Activated CD8-positive, alpha-beta memory T cell treated with anti-CD3 and anti-CD28 coated beads for 24 hours (primary cell): ENCODE results near the gene MYO16.
"Not testable (repeated sequence)": the region's sequence is repeated elsewhere in the genome, so short reads cannot be mapped to it uniquely, and the experiment has no call there.

Source experiments
- DNase-seq: peaks from one replicate; pipeline ENCODE4 v3.0.0-alpha.2; 2020

MYO16 gene

GRCh38 chr13:108747843-108748242, 118.4 kb downstream of the MYO16 start:
- no peak for DNase-seq

- DNase-seq, result no peak
Observed at GRCh38 chr13:108752276-108752675, 122.9 kb downstream of the MYO16 start.

DNA sequence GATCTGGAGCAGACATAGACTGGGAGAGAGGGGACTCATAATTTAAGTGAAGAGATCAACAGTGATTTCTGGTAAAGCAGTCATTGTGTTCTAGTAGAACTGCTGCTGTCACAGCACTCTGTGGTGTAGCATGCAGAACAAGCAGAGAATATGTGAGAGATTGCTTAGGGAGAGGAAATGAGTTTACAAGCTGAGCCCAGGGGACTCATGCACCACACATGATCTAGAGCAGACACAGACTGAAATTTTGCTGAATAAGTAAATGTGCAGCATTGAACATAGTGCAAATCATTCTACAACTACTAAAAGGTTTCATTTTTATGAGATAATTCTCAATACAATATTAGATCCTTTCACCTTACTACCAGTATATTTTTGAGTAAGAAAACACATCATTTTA, 125.7 kb downstream of the MYO16 start:
- DNase-seq, result no peak

DNA sequence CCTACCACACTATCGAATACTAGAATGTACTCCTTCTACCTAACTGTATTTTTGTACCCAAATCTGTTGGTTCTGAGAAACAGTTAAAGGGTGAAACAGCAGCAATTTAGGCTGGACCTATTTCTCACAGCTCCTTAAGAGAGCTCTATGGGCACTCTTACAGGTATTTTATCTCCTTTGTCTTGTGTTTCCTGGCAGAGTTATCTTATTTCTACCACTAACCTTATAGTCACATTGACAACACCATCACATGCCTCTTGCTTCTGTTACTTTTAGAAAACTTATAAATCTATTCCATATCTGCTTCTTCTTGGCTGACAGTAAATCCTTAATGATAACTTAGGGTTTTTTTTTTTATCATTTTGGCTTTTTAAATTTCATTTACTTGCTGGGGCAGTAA, 130.7 kb downstream of the MYO16 start:
- DNase-seq, result no peak

DNA sequence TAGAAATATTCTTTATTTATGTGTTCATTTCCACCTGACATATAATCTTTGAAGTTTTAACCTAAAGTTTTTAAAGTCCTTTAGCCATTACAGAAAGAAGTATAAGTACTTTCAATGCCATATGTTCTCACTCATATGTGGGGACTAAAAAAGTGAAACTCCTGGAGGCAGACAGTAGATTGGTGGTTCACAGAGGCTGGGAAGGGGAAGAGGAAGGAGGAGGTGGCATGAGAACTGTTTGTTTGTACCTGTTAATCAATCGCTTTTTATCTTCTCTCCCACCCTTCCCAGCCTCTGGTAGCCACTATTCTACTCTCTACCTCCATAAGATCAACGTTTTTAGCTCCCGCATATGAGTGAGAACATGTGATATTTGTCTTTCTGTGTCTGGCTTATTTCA, 131.1 kb downstream of the MYO16 start:
- no peak for DNase-seq

DNA sequence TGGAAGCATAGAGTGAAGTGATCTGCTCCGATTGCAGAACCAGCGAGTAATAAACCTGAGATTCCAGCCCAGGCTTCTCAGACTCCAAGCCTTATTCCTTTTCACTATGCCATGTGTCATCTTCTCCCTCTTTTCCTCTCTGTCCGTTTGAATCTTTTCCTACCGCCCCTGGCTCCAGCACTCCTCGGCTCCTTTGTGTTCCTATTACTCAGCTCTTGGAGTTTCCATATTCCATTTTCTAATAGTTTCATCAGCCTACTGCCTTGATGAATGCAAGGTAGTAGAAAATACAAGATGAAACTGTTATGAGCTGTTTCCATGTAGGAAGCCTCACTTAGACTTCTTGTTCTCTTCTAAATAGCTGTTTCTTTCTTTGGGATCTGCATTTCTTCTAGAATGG, 138.6 kb downstream of the MYO16 start:
- no peak for DNase-seq

- no peak for DNase-seq
Observed at GRCh38 chr13:108769213-108770070, 140.0 kb downstream of the MYO16 start.

DNA sequence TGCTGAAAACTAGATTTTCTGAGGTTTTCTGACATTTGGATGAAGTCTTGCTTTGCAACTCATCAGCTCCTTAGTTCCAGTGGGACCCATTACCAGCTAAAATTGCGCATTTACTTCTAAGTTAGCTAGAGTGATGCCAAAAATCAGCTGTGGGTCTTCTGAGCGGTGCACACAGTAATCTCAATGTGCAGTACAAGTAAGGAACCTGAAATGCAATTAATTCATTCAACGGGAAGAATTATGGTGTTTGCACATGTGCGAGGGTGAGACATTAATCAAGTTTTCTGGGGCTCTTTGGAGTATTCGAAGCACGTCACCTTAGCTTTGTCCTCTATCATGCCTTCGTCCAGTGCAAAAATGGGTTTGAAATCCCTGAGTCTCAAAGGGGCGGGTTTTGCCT, 146.2 kb downstream of the MYO16 start:
- DNase-seq, result no peak

DNA sequence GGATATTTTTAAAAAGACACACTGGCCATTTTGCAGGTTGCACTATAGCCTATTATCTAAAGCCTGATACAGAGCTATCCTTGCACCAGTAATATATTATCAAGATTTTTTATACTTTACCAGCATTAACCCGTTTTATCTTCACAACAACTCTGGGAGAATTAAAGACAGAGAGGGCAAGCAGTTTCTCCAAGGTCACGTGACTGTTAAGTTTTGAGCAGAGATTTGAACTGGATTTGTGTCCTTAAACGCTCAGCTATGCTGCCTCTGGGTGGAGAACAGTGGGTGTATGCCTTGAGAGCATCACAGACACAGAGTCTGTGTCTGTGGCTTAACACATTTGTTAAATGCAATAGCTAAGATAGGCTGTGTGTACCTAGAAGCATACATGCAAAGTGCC, 147.2 kb downstream of the MYO16 start:
- DNase-seq, result no peak

DNA sequence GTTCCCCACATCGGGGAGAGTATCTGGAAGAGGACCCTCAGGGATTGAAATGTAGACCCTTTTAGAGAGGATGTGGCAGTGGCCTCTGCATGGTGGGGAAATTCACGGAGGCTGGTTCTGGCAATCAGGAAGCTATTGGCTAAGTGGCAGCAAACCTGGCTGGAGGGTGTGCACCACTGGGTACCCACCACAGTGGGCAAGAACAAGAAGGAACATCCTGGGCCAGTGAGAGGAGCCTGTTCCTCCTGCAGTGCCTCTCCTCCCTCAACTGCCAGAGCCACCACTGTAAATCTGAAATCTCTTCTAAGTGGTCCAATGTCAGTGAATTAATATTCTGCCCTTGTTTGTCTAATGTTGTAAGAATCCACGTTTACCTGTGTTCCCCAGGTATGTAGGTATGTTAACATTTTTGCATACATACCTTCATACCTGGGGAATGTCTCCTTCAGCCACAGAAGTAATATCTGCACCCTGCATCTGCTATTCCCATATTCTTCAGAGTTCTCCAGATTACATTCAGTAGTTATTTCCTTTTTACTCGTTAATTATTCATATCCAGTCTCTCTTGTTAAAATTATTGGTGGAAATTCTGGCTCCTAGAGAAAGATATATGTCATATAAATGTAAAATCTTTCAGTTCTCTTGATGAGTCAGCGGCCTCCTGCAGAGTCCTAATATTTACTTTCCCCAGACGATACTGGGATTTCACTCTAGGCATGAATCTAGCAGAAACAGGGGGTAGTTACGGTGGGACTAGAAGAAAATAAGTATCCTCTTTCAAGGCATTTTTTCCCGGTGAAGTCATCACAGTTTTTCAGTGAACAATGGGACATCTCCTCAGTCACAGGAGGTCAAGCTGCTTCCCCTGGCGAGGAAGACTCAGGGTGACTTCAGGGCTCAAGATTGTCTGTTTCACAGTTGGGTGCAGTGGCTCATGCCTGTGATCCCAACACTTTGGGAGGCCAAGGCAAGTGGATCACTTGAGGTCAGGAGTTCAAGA, 148.3 kb downstream of the MYO16 start:
- DNase-seq, result no peak

GRCh38 chr13:108779308-108779707, 149.9 kb downstream of the MYO16 start:
- DNase-seq, result no peak

DNA sequence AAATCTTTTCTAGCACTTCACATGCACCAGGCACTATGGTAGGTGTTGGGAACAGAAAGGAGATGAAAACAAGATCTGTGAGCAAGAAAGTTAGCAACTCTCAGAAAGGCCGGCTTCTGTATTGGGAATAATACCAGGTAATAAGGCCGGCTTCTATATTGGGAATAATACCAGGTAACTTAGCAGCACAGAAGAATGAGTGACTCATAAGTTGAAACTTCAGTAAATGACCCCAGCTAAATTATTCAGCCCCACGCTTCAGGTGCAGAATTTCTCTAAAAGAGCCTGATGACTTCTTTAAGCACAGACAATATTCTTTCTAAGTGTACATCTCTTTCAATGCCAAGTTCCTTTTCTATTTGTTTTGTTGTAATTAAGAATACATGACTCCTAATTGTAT, 151.3 kb downstream of the MYO16 start:
- no peak for DNase-seq

DNA sequence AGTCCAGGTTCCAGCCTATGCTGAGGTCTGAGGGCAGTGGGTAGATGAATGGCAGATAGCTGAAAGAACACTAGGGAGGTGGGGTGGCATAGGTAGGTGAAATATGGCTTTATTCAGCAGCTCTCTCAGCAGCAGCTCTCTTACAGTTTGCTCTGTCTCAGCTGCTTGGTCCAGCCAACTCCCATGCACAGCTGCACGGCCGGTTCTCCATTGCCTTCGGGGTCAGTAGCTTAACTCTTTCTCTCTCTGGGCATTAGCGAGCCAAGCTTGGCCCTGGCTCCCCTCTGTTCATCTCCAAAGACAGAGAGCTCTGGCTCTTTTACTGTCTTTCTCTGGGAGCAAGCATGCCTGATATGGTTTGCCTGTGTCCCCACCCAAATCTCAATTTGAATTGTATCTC, 151.9 kb downstream of the MYO16 start:
- DNase-seq, result no peak

DNA sequence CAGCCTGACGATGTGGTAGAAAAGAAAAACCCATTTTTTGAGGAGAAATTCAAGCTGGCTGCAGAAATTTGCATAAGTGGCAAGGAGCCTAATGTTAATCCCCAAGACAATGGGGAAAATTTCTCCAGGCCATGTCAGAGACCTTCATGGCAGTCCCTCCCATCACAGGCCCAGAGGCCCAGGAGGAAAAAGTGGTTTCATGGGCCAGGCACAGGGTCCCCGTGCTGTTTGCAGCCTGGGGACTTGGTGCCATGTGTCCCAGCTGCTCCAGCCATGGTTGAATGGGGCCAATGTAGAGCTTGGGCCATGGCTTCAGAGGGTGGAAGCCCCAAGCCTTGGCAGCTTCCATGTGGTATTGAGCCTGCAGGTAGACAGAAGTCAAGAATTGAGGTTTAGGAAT, 153.1 kb downstream of the MYO16 start:
- DNase-seq, result not testable (repeated sequence)

DNA sequence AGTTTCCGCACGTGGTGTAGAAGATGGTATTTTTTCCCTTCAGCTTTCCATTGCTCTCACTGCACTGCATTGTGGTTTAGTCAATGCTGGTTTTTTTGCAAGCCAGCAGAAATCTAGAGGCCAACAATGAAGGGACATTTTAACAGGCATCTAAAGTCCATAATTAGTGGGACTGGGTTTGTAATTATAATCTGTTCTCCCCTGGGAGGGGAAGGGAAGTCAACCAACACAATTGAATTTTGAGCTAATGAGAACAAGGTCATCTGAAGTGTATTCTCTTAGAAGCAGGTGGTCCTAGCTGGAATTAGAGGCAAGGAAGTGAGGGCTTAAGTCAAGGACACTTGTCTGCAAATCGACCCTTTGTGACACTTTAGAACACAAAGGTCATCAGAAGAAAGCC, 156.4 kb downstream of the MYO16 start:
- no peak for DNase-seq

DNA sequence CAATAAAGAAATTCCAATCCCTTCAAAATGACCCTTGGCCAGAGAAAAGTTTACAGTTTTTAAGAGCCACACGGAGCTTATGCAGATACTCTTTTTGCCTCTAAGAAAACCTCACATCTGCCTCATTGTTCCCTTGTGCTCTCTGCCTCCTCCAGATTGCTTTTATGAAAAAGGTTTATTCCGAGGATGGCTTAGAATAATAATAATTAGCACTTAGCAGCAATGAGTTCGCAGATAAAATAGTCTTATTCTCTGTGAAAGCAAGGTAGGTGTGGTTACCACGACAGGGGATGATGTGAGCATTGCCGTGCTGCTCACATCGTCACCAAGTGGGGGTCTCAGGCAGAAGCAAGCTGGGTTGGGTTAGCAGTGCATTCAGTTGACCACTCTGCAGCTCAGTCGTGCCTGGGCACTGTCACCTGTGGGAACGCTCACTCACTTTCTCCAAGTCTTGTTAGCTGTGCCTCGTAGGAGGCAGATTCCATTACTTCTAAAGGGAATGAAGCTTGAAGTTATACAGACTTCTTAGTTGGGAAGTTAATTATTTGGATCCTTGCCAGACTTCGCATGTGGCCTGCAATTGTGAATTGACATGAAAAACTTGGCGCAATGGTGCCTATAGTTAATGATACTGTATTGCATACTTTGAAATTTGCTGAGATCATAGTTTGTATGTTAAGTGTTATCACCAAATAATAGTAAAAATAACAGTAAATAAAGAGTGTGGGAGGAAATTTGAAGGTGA, 157.2 kb downstream of the MYO16 start:
- no peak for DNase-seq

DNA sequence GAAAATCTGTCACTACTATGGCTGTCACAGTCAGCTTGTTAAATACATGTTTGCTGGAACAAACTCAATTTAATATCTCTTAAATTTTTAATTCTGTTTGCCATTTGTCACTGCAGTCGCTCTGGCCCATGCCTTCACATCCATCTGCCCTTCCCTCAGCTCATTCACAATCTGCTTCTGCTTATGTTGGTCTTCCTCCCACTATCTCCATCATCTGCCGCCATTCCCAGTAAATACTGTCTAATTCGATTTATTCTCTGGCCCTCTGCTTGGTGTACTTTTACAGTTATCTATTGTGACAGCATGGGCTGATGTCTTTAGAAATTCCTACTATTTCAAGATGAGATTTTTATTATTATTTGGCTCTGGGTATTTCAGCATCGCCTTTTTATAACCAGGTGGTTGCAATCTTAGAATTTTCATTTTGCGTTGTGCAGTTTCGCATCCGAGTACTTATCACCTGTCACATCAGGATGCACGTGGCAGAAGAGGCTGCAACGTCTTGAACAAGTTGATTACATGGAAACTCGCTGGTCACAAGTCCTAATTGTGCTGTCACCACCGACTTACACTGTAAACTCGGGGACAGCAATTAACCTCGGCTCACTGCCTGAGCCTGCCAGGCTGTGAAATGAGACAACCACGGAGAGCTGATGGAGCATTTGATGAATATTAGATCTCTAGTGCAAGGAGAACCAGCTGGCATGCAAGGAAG, 158.4 kb downstream of the MYO16 start:
- DNase-seq, result no peak

- DNase-seq, result no peak
Observed at GRCh38 chr13:108789476-108789875, 160.1 kb downstream of the MYO16 start.

- no peak for DNase-seq
Observed at GRCh38 chr13:108795841-108796240, 166.4 kb downstream of the MYO16 start.

DNA sequence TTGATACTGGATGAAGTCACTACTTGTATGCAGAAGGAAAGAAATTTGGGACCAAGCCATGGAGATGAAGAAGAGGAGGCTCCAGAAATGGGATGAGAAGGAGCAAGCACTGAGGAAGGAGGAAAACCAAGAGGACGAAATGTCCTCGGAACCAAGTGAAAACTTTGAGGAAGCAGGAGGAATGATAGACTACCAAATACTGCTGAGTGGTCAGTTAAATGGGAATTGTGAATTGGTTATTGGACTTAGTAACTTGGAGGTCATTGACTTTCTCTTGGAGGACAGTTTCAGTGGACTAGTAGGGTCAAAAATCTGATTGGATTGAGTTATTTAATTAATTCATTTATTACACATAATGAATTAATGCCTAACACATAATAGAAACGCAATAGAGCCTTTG, 167.9 kb downstream of the MYO16 start:
- no peak for DNase-seq

GRCh38 chr13:108807841-108808240, 178.4 kb downstream of the MYO16 start:
- no peak for DNase-seq

DNA sequence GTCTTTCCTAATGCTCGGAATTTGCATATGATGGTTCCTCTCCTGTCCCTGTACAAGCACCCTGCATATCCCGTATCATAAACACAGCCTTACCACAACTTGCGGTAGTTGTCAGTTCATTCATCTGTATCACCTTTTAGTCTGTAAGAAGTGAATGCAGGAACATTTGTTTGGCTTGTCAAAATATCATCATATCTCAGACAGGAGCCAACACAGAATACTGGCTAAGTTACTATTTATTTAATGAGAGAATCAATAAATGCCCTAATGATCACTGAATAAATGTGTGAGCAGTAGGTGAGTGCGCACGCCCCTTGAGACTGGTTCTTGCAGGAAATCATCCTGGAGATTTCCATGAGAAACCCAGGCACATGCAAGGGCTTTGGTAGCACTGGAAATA, 182.8 kb downstream of the MYO16 start:
- DNase-seq, result no peak

DNA sequence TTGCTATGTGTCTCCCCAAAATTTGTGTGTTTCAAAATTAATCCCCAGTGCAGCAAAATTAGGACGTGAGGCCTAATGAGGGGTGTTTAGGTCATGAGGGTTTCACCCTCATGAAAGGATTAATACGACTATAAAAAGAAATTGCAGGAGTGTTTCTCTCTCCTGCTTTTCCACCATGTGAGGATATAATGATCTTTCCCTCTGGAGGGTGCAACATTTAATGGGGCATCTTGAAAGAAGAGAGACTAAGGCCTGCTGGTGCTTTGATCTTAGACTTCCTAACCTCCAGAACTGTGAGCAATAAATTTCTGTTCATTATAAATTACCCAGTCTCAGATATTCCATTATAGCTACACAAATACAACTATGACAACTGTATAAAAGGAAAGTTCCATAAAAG, 183.2 kb downstream of the MYO16 start:
- no peak for DNase-seq
